Activated gamma-delta T cell treated with Interleukin-2 at 50 U/mL for 16 hours (primary cell): ENCODE results near the gene ALPK3.

Experiments used
- DNase-seq: peaks from one replicate; pipeline ENCODE4 v3.0.0-alpha.2; 2020

ALPK3 gene

DNA sequence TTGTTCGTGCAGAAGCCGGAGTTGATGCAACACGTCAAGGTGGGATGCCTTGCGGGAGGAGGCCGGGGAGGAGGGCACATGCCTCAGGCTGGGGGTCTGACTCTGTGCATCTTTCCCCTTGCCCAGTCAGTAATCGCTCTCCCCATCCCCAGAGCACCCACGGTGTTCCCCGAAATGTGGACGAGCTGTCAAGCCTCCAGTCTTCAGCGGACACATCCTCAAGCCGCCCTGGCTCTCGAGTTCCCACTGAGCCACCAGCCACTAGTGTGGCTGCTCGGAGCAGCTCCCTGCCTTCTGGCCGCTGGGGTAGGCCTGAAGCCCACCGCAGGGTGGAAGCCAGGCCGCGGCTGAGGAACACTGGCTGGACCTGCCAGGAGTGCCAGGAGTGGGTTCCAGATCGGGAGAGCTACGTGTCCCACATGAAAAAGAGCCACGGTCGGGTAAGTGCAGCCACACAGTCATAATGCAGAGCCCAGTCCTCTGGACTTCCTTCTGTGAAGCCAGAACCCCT, 18.7 kb upstream of the ALPK3 start:
- DNase-seq: no peak

- DNase-seq: no peak
Observed at GRCh38 chr15:84799511-84800187, 17.5 kb upstream of the ALPK3 start.

- DNase-seq: no peak
Observed at GRCh38 chr15:84800365-84800806, 16.8 kb upstream of the ALPK3 start.

DNA sequence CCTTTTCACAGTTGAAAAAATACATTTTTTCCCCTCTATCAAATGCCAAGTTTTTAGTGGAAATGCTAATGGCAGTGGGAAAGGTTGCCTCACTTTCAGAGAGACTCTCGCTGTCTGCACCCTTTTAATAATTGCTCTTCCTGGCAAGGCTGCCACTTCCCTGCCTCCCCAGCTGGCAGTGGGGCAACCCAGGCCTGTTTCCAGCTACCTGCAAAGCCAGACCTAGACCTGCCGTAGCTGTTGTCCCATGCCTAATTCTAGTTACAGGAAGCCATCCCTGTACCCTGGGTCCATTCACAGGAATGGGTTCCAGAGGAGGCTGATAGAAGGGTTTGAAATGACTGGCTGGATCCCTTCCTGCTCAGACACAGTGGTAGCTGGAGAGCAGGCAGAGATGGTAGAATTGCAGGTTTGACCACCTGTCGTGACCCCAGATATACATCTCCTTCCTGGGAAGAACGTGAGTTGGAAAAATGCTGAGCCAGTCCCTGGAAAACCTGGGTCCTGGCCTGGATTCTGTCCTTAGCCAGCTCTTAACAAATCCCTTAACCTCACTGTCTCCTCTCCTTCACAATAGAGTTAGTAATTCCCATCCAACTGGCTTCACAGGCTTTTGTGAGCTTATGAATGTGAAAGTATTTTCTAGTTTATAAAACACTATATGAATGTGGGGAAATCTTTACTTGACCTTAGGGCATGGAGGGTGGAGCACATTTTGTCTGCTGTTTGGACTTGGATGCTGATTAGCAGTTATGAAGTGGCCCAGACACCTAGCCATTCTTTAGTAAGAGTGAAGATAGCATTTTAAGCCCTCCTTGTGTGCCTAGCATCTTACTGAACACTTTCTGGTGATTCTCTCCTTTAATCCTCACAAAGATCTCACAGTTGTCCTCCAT, 12.9 kb upstream of the ALPK3 start:
- no peak for DNase-seq

- no peak for DNase-seq
Observed at GRCh38 chr15:84805221-84805620, 11.9 kb upstream of the ALPK3 start.

DNA sequence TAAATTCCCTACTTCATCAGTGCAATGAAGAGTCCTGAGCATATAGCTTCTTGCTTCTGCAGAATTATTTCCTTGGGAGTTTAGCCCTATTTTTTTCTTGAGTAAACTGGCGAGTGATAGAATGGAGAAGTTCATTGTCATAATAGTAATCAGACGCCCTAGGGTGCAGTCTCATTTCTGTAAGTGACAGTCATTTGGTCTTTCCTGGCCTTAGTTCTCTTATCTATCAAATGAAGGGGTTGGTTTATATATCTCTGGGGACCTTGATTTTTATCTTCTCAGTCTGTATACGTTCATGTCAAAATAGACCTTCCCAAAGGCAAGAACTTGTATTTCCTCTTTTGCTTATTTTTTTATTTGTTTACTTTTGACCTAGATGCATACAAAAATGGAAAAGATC, 9.9 kb upstream of the ALPK3 start:
- no peak for DNase-seq

DNA sequence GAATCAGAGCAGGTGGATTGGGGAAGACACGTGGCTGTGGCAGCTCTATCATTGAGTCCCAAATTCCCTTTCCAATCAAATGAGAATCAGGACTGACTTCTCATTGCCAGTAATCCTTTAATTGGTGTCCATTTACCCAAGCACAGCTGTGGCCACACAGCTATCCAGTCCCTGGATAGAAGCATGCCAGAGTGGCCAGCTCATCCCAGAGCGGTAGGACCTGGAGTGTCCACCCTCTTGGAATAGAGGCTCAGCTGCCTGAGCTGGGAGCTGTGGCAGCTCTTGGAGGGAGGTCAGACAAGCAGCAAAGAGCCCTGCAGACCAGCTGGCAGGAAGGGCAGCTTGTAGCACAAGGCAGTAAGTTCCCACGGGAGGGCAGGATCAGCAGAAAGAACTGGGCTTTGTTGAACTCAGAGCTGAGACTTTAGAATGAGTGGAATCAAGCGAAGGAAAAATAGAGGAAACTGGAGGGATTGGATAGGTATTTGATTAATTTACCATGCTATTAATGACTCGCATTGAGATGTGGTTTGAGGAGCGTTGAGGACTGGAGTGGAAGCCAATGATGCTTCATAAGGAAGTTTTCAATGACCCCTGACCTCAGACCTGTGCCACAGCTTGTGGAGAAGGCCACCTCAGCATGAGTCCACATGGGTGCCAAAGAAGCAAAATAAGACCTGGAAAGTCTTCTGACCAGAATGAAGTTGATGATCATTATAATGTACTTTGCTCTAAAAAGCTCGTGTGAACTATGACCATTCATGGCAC, 6.9 kb upstream of the ALPK3 start:
- DNase-seq: no peak

DNA sequence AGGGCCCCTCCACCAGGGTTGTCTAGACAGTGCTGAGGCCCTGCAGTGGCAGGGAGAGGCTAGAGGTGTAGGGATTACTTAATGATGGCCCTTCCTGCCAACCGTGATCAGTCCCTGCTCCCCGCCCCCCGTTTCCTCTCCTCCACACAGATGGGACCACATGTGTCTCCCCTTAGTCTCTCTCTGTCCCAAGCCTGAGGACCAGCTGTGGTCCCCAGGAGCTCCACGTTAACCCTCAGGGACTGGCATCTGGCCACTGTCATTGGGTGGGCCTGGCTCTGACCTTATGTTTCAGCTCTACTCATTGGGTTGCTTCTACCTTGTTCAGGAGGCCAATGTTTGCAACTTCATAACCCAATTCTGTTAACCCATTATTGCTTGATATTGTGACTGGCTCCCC, 6.0 kb upstream of the ALPK3 start:
- no peak for DNase-seq

DNA sequence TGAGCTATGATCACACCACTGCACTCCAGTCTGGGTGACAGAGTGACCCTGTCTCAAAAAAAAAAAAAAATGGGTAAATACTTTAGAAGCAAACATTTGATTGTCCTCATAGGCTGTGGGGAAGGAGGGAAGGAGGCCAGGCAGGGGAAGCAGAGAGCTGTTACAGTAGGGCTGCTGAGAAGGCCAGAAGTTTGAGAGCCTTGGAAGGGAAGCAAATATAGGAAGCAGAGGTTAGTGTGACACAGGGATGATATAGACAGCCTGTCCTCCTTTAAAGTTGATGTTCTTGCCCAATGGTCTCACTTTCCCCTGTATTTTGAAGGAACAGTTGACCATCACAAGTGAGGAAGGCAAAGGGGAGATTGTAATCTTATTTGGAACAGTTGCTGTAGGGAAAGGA, 5.3 kb upstream of the ALPK3 start:
- DNase-seq: no peak

DNA sequence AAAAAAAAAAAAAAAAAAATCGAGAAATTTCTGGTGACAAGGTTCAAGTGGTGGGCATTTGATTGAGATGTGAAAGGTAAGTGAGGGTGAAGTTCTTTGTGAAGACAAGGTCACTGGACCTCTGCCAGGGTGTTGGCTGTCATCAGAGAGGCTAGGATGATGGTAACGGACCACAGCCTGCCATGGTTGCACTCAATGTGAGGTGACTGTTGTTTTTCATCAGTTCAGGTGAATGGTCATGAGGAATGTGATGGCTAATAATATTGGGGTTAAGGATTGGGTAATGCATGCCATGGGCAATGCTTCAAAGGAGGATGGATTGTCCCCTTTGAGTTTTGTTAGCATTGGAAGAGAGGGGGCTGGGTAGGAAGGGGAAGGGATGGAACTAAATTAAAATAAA, 4.3 kb upstream of the ALPK3 start:
- DNase-seq: no peak

DNA sequence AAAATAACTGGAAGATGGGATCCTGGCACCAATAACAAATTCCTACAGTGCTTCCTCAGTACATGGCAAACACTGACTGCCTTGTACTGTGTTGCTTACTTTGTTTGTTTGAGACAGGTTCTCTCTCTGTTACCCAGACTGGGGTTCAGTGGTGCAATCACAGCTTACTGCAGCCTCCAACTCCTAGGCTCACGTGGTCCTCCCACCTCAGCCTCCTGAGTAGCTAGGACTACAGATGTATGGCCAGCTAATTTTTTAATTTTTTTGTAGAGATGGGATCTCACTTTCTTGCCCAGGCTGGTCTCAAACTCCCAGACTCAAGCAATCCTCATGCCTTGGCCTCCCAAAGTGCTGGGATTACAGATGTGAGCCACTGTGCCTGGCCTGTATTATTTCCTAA, 3.7 kb upstream of the ALPK3 start:
- DNase-seq: no peak

GRCh38 chr15:84813931-84814330, 3.2 kb upstream of the ALPK3 start:
- no peak for DNase-seq

- no peak for DNase-seq
Observed at GRCh38 chr15:84814916-84815315, 2.2 kb upstream of the ALPK3 start.

DNA sequence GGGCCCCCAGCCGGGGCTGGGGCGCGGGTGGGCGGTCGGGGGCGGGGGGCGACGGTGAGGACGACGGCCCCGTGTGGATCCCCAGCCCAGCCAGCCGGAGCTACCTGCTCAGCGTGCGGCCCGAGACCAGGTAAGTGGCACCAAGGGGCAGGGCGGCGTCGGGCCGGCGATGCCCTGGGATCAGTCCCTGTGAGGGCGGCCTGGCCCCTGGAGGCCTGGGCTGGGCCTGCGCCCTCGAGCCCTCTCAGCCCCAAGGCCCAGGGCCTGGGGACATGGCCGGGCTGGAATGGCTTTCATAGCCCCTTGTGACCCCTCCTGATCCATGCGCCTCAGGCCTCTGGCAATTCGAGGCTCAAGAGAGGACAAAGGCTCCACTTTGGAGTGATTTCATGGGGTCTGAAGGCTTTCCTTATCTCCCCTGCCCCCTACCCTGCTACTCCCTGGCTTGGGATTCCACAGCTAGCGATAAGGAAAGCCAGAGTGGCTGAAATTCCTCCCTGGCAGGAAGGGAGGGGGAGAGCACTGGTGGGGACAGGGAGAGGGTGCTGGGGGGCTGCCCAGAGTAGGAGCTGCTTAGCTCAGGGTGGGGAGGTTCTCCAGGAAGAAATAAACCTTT, 418 bp downstream of the ALPK3 start:
- no peak for DNase-seq

GRCh38 chr15:84818261-84819131, 1.3 kb downstream of the ALPK3 start:
- no peak for DNase-seq

- no peak for DNase-seq
Observed at GRCh38 chr15:84819291-84819768, 2.2 kb downstream of the ALPK3 start.

DNA sequence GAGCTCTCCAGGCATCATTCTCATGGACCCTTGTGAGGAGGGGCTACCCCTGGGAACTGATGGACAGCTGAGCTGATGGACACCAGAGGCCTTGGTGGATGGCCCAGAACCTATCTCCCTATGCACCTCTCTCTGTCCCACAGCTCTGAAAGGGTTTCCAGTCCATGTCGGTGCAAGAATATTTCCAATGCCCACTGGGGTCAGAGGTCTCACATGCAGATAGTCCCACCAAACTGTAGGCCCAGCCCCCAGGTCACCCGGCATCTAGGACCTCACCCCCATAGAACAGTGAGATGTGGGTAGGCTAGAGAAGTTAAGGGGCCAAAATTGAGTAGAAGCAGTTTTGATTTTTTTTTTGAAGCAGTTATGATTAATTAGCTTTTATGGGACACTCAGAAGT, 2.6 kb downstream of the ALPK3 start:
- no peak for DNase-seq

DNA sequence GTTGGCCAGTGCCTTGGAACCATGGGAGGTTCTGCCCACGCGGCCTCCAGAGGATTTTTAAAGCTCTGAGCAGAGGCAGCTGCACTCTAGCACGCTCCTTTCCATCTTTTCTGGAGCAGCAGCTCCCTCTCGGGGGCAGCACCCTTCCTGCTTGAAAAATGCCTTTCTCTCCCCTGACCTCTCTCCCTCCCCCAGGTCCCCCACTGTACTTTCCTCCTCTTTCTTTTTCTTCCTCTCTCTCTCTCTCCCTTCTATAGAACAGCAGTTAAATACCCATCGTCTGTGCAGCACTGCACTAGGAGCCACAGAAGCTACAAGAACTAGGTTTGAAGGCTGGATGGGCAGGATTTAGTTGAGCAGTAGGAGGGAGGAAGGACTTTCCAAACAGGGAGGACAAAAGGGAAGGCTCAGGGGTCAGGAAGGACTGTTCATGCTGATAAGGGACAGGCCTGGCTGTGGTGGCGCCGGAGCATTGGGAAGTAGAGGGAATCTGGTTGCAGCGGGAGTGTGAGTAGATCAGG, 4.4 kb downstream of the ALPK3 start:
- DNase-seq: no peak

GRCh38 chr15:84822653-84823281, 5.6 kb downstream of the ALPK3 start:
- DNase-seq: no peak

GRCh38 chr15:84823282-84823878, 6.2 kb downstream of the ALPK3 start:
- no peak for DNase-seq
